Keratinocyte (primary cell): ENCODE data around the gene UBIAD1. TPM values are rescaled to one million over a fixed set of nuclear protein-coding genes. Genes with fewer than 3 reads are reported as not detected.

Experiments
- DNase-seq: peaks from one replicate; pipeline ENCODE4 v3.0.0-alpha.2; 2011; ENCODE audit warnings: low read depth, missing footprints, low spot score
- FAIRE-seq: peaks from 2 replicates; lab custom pipeline; 2011; peaks lifted over from hg19 to GRCh38; lab: Jason Lieb, UNC
- H2AFZ ChIP-seq: 2 replicates; pipeline ENCODE4 v1.6.0; 2012; ENCODE audit warnings: low read length, control low read depth, inconsistent platforms; ENCODE audit not compliant: control insufficient read depth
- H3K27ac ChIP-seq: 2 replicates; pipeline ENCODE4 v1.5.1; 2011; ENCODE audit warnings: low read length; ENCODE audit not compliant: control insufficient read depth, insufficient read depth
- H3K27me3 ChIP-seq: 3 replicates; pipeline ENCODE4 v1.6.0; 2011; ENCODE audit warnings: low read length; ENCODE audit not compliant: control insufficient read depth, insufficient read depth; ENCODE audit errors: extremely low read depth
- H3K36me3 ChIP-seq, 2 experiments: 2 replicates in 1 of 2; 3 replicates in 1 of 2; pipeline ENCODE4 v1.5.1; 2011; ENCODE audit warnings: low read length in 2 of 2, mild to moderate bottlenecking in 1 of 2; ENCODE audit not compliant: control insufficient read depth in 2 of 2, insufficient read depth in 2 of 2; ENCODE audit errors: extremely low read depth in 1 of 2
- H3K4me1 ChIP-seq: 3 replicates; pipeline ENCODE4 v1.5.1; 2011; ENCODE audit warnings: low read length; ENCODE audit not compliant: control insufficient read depth, insufficient read depth; ENCODE audit errors: extremely low read depth
- H3K4me2 ChIP-seq: 3 replicates; pipeline ENCODE4 v1.6.0; 2011; ENCODE audit warnings: low read depth, low read length; ENCODE audit not compliant: control insufficient read depth, insufficient read depth; ENCODE audit errors: extremely low read depth
- H3K4me3 ChIP-seq, 3 experiments: fragments of 200-600 bp in 1 of 3; sonication (generic) in 1 of 3; 2 replicates in 2 of 3; 3 replicates in 1 of 3; pipeline ENCODE4 v1.5.1; 2011 to 2016; ENCODE audit warnings: low read length in 3 of 3, mild to moderate bottlenecking in 3 of 3, control low read depth in 2 of 3, inconsistent platforms in 1 of 3, low read depth in 1 of 3, mixed read lengths in 1 of 3, mixed run types in 1 of 3, moderate library complexity in 1 of 3; ENCODE audit not compliant: control insufficient read depth in 2 of 3, insufficient read depth in 2 of 3; ENCODE audit errors: extremely low read depth in 1 of 3
- H3K79me2 ChIP-seq: 2 replicates; pipeline ENCODE4 v1.6.0; 2012; ENCODE audit warnings: low read length; ENCODE audit not compliant: control insufficient read depth, insufficient read depth
- H3K9ac ChIP-seq: 3 replicates; pipeline ENCODE4 v1.6.0; 2011; ENCODE audit warnings: low read length; ENCODE audit not compliant: control insufficient read depth, insufficient read depth; ENCODE audit errors: extremely low read depth
- H3K9me1 ChIP-seq: 3 replicates; pipeline ENCODE4 v1.6.0; 2011; ENCODE audit warnings: low read length; ENCODE audit not compliant: control insufficient read depth, insufficient read depth; ENCODE audit errors: extremely low read depth
- H3K9me3 ChIP-seq: 2 replicates; pipeline ENCODE4 v1.5.1; 2012; ENCODE audit warnings: low read depth, low read length; ENCODE audit not compliant: control insufficient read depth
- H4K20me1 ChIP-seq: 3 replicates; pipeline ENCODE4 v1.6.0; 2011; ENCODE audit warnings: low read length; ENCODE audit not compliant: control insufficient read depth, insufficient read depth; ENCODE audit errors: extremely low read depth
- CTCF ChIP-seq, 3 experiments: IDR thresholded peaks in 1 of 3; conservative IDR thresholded peaks in 1 of 3; optimal IDR thresholded peaks in 1 of 3; 2 replicates in 2 of 3; 3 replicates in 1 of 3; pipeline versions ENCODE3 to v1.5.1; 2011; ENCODE audit warnings: low read length in 3 of 3, mild to moderate bottlenecking in 3 of 3, moderate library complexity in 2 of 3, control low read depth in 1 of 3, inconsistent platforms in 1 of 3; ENCODE audit not compliant: insufficient read depth in 2 of 3; ENCODE audit errors: extremely low read depth in 1 of 3
- EZH2 ChIP-seq: IDR thresholded peaks from one replicate; pipeline ENCODE4 v1.6.1; 2012; ENCODE audit warnings: inconsistent platforms, mild to moderate bottlenecking, low read length, moderate library complexity
- dilution Hi-C: fragments of 300-500 bp; cut with MboI; formaldehyde crosslinking; loops from one replicate; pipeline ENCODE4 v1.7.0; 2020; ENCODE audit warnings: low sequenced_read_pairs; ENCODE audit not compliant: extremely low pct_ligation_motif_present
- polyA plus RNA-seq, 5 experiments: library from polyadenylated mRNA; depleted of rRNA in 3 of 5; stranded (reverse) in 3 of 5; stranded (forward) in 1 of 5; unstranded in 1 of 5; fragments of >200 nt; gene quantifications; 1 replicate in 1 of 5; 2 replicates in 3 of 5; 3 replicates in 1 of 5; pipeline versions ENCODE4 v1.2.1 to v1.2.3, GENCODE V29; 2011 to 2012; ENCODE audit warnings: missing spikeins in 2 of 5, low read depth in 1 of 5, low replicate concordance in 1 of 5

The UBIAD1 gene
- polyA plus RNA-seq, 1 donor (not counting 4 experiments of a cell fraction or from before 2014, with no cell fraction given) = 9.9 TPM

DNA sequence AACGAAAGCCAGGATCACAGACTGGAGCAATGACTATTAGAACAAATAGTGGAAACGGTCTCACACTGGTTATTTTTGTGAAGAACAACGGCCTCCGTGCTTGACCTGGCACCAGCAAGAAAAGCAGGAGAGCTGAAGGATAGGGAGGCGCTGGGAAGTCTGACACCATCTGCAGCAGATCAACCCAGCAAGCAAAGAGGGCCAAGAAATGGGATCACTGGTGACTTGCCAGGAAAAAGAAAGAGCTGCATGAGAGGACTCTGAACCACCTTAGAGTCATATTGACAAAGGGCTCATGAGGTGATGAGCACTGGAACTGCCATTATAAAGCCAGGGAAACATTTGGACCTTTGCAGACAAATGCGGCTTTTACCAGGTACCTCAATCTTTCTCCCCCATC, 35.6 kb upstream of the UBIAD1 start:
- no peaks in the 10 kb centered on the region for H3K9me1 ChIP-seq
- no peak overlapping the region for H2AFZ ChIP-seq
- H3K4me1 ChIP-seq = no peaks in the 10 kb centered on the region
- H3K79me2 ChIP-seq = no peaks in the 10 kb centered on the region
- no peak overlapping the region for H3K4me3 ChIP-seq
- DNase-seq = no peak
- H3K36me3 ChIP-seq = peaks cover 34 to 41% of the 10 kb centered on the region in 2 experiments
- H3K4me2 ChIP-seq = no peak overlapping the region
- TF ChIP-seq CTCF (optimal IDR thresholded peaks at IDR 0.05 in 1 of 3, IDR thresholded peaks at IDR 0.05 in 1 of 3, conservative IDR thresholded peaks at IDR 0.05 in 1 of 3; ENCODE audit: extremely low read depth in 1 of 3, insufficient read depth in 2 of 3, low read length in 3 of 3) (no peak), EZH2 (no peak)
- FAIRE-seq = no peak
- no peaks in the 10 kb centered on the region for H3K9me3 ChIP-seq
- H3K27me3 ChIP-seq = no peaks in the 10 kb centered on the region
- H4K20me1 ChIP-seq = peaks cover 3% of the 10 kb centered on the region
- H3K27ac ChIP-seq = no peak overlapping the region
- H3K9ac ChIP-seq = no peak overlapping the region
- dilution Hi-C loops = no loop called here

DNA sequence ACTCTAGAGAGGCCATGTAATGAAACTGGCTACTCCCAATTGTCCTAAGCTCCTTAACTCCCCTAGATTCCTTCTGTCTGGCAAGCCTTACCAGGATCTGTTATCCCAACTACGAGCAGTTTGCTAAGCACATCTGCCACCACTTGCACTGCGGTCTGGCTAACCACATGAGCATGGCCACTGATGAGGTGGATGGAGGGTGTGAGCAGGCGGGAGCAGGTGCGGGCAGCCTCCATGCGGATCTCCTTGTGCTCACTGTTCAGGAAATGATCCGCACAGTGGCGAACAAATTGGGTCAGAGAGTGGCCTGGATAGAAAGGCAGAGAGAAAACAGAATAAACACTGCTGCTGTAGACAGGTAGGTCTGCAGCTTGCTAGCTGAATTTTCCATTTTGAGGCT, 34.7 kb upstream of the UBIAD1 start:
- no peaks in the 10 kb centered on the region for H3K27me3 ChIP-seq
- H3K79me2 ChIP-seq = no peaks in the 10 kb centered on the region
- no peak overlapping the region for H3K27ac ChIP-seq
- TF ChIP-seq EZH2 (no peak), CTCF (optimal IDR thresholded peaks at IDR 0.05 in 1 of 3, IDR thresholded peaks at IDR 0.05 in 1 of 3, conservative IDR thresholded peaks at IDR 0.05 in 1 of 3; ENCODE audit: extremely low read depth in 1 of 3, insufficient read depth in 2 of 3, low read length in 3 of 3) (no peak)
- peaks cover 3% of the 10 kb centered on the region for H4K20me1 ChIP-seq
- H3K4me3 ChIP-seq = no peak overlapping the region
- H3K9me1 ChIP-seq = no peaks in the 10 kb centered on the region
- H3K9me3 ChIP-seq = no peaks in the 10 kb centered on the region
- no peak overlapping the region for H3K9ac ChIP-seq
- H2AFZ ChIP-seq = no peak overlapping the region
- no peaks in the 10 kb centered on the region for H3K4me1 ChIP-seq
- H3K4me2 ChIP-seq = no peak overlapping the region
- dilution Hi-C loops = no loop called here
- H3K36me3 ChIP-seq = peaks cover 36 to 45% of the 10 kb centered on the region in 2 experiments
- DNase-seq = no peak
- FAIRE-seq = no peak
